ENCODE results near the gene RDH11.

- TF ChIP-seq CTCF (tag by site-specific recombination; IDR thresholded peaks at IDR 0.05) (no peak), ZSCAN4 (tag by site-specific recombination; IDR thresholded peaks at IDR 0.05) (no peak)
Observed at GRCh38 chr14:67638642-67639041, 56.9 kb downstream of the RDH11 start.

All from HEK293 (cell line).